NCI-H82 treated with DMSO at 0.1 percent for 48 hours (cell line): ENCODE data around the gene LAMA1.

Experiments
- DNase-seq: peaks from one replicate; lab custom pipeline; 2025; ENCODE audit not compliant: unreplicated experiment; lab: John Stamatoyannopoulos, UW

The LAMA1 gene

GRCh38 chr18:7000484-7001096 lies 117.0 kb downstream of the LAMA1 start:
- DNase-seq = no peak

GRCh38 chr18:6997808-6998207 lies 119.8 kb downstream of the LAMA1 start:
- no peak for DNase-seq

GRCh38 chr18:6994771-6995430 lies 122.7 kb downstream of the LAMA1 start:
- no peak for DNase-seq

- no peak for DNase-seq
These were observed 123.4 kb downstream of the LAMA1 start for GRCh38 chr18:6994056-6994770.

GRCh38 chr18:6992761-6993160 lies 124.8 kb downstream of the LAMA1 start:
- no peak for DNase-seq

- no peak for DNase-seq
These were observed 134.2 kb downstream of the LAMA1 start for GRCh38 chr18:6983366-6983765.

- no peak for DNase-seq
These were observed 135.2 kb downstream of the LAMA1 start for GRCh38 chr18:6982398-6982797.

- no peak for DNase-seq
These were observed 137.2 kb downstream of the LAMA1 start for GRCh38 chr18:6980363-6980762.

- no peak for DNase-seq
These were observed 137.6 kb downstream of the LAMA1 start for GRCh38 chr18:6979954-6980353.

GRCh38 chr18:6976935-6977334 lies 140.7 kb downstream of the LAMA1 start:
- DNase-seq = no peak

GRCh38 chr18:6975084-6975483 lies 142.5 kb downstream of the LAMA1 start:
- DNase-seq = no peak

- no peak for DNase-seq
These were observed 145.6 kb downstream of the LAMA1 start for GRCh38 chr18:6971823-6972478.

- no peak for DNase-seq
These were observed 154.0 kb downstream of the LAMA1 start for GRCh38 chr18:6963452-6964097.

- no peak for DNase-seq
These were observed 154.8 kb downstream of the LAMA1 start for GRCh38 chr18:6962571-6963451.

GRCh38 chr18:6961331-6961730 lies 156.3 kb downstream of the LAMA1 start:
- no peak for DNase-seq

GRCh38 chr18:6960656-6961055 lies 156.9 kb downstream of the LAMA1 start:
- no peak for DNase-seq

- no peak for DNase-seq
These were observed 157.5 kb downstream of the LAMA1 start for GRCh38 chr18:6960124-6960523.

- no peak for DNase-seq
These were observed 158.5 kb downstream of the LAMA1 start for GRCh38 chr18:6959110-6959509.

GRCh38 chr18:6956999-6957398 lies 160.6 kb downstream of the LAMA1 start:
- DNase-seq = no peak

GRCh38 chr18:6956495-6956894 lies 161.1 kb downstream of the LAMA1 start:
- no peak for DNase-seq
